Dedifferentiated amniotic fluid mesenchymal stem cell (primary cell): ENCODE data around the gene FBXO48.
"Not testable (repeated sequence)": the region's sequence is repeated elsewhere in the genome, so short reads cannot be mapped to it uniquely, and the experiment has no call there.

Experiments
- DNase-seq: peaks from one replicate; pipeline ENCODE4 v3.0.0-alpha.2; 2016; ENCODE audit errors: extremely low spot score

Gene FBXO48

DNA sequence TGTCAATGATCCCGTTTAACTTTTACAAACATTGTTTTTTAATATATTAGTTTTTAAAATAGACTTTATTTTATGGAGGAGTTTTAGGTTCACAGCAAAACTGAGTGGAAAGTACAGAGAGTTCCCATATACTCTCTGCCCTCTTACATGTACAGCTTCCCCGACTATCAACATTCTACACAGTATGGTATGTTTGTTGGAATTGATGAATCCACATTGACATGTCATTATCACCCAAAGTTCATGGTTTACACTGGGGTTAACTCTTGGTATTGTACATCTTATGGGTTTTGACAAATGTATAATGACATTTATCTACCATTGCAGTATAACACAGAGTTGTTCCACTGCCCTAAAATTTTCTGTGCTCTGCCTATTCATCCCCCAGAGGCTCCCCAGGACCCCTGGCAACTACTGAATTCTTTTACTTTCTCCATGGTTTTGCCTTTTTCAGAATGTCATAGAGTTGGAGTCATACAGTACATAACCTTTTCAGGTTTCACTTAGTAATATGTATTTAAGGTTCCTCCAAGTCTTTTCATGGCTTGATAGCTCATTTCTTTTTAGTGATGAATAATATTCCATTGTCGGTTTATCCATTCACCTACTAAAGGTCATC, 5.8 kb upstream of the FBXO48 start:
- no peak for DNase-seq

- no peak for DNase-seq
These were observed 4.3 kb upstream of the FBXO48 start for GRCh38 chr2:68471385-68471784.

GRCh38 chr2:68469935-68470334, 2.8 kb upstream of the FBXO48 start:
- no peak for DNase-seq

- no peak for DNase-seq
These were observed 1.7 kb upstream of the FBXO48 start for GRCh38 chr2:68468801-68469200.

DNA sequence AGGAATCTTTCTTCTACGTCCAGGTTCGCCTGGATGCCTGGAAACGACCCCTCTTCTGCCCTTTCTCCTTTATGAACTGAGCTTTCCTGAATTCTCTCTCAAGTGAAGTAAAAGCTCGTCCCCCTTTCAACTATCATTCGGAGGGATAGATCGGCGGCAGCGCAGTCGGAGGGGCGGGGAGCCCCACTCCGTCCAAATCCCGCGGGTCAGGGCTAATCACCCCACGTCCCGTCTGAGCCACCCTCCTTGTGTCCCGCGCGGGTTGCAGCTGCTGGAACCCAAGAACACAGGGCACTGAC, 367 bp downstream of the FBXO48 start:
- DNase-seq = no peak

- peak; percentile 25 for DNase-seq
These were observed 725 bp downstream of the FBXO48 start for GRCh38 chr2:68466361-68466777.

DNA sequence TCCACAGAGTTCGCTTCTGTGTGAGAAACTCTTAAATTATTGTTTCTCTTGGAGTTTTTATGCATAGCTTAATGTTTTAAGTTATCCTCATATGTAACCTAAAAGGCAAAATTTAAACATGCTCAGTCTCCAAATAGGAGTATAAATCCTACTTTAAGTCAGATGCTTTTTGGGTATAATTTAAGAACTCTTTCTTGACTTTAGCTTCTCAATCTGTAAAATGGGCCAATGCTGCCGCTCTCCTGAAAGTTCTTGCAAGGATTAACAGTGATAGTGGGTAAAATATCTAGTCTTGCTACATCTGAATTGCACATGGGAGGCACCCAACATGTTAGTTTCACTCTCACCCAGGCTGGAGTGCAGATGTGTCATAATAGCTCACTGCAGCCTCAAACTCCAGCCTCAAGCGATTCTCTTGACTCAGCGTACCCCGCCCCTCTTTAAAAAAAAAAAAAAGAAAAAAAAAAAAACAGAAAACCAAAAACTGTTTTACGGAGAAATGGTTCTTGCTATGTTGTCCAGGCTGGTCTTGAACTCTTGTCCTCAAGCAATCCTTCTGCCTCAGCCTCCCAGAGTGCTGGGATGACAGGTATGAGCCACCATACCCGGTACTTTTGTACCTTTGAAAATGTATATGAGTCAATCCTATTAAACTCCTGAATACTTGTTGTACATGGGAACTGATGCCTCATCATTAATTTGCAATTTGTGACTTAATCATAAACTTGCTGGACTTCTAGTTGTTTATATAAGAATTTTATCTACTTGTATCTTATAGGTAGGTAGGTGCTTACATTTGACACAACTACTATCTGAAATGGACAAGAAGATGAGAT, 1.8 kb downstream of the FBXO48 start:
- DNase-seq = no peak

DNA sequence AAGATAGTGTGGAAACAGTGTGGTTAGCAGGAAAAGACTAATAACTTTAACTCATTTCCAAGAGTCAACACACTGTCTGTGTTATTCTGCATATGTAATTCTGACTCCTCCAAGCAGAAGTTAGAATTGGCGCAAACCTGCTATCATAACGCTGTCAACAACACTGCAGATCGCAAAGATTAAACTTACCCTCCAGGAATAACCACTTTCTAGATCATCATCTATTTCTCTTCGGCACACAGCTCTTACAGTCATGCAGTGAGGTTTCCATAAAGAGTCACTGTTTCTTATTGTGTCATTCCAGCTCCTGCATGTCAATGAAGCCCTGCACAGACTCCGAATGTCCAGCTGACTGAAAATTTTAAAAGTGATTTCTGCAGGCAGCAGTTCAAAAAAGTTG, 2.4 kb downstream of the FBXO48 start:
- no peak for DNase-seq

DNA sequence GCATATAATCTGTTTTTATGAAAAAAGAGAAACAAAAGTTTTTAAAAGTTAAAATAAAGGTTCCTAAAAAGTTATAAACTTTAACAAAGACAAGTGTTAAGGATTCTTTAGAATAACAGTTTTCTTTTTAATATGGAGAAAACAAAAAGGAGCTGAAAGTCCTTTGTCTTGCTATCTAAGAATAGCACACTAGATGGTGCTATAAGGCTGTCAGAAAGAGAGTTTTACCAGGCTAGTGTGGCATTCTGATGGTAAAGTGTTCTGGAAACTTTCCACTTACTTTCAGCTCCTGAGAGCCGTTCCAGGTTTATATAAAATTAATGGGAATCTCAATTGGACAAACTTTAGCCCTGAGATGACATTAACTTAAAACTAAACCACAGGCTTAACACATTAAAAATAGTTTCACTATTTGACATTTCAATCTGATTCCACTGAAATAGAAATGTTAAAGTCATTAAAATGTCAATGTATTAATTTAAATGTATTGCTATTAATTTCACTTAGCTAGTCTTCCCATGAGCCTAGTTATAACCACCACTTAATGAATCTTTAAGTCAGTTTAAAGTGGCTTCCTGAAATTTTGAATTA, 3.7 kb downstream of the FBXO48 start:
- DNase-seq = peak; percentile 77

GRCh38 chr2:68458981-68459380, 8.1 kb downstream of the FBXO48 start:
- no peak for DNase-seq

DNA sequence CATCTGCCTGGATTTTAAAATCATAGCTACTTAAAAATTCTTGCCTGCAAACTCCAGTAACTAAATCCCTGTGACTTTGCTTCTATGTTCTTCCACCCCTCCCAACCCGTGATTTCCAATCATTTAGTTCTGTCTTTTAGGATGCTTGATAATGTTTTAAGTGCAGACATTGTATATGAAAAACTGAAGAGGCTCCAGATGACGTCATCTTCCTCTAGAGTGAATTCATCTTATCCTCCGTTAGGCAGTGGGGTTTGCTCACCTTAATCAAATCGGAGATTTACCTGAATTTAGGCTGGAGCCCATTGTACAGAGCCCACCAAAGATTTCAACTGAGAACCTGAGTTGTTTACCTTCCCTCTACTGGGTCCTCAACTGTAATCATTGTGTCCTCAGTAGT, 10.9 kb downstream of the FBXO48 start:
- DNase-seq = no peak

- no peak for DNase-seq
These were observed 12.4 kb downstream of the FBXO48 start for GRCh38 chr2:68454719-68455118.

DNA sequence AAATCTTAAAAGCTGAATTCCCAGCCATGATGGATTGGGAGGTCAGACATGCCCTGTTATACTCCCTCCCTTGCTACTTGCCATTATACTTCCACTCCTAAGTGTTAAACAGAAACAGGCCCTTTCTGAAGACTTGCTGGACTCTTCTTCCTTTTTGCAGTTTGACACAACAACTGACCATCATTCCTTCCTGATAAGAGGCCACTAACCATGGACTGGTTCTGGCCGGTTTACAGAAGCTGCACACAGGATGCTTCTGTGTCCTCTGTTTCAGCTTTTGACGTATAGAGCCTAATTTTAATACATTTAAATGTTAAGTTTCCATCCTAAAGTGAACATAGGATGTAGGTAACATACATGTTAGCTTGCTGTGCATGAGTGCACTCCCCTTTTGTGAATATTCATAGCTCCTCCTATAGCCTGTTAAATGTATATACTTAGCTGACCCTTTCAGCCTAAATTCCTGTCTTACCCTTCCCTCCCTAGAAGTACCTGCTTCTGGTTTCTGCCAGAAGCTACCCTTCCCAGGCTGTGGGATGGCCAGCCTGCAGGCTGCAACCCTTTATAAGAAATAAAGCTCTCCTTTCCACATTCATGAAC, 13.2 kb downstream of the FBXO48 start:
- no peak for DNase-seq

DNA sequence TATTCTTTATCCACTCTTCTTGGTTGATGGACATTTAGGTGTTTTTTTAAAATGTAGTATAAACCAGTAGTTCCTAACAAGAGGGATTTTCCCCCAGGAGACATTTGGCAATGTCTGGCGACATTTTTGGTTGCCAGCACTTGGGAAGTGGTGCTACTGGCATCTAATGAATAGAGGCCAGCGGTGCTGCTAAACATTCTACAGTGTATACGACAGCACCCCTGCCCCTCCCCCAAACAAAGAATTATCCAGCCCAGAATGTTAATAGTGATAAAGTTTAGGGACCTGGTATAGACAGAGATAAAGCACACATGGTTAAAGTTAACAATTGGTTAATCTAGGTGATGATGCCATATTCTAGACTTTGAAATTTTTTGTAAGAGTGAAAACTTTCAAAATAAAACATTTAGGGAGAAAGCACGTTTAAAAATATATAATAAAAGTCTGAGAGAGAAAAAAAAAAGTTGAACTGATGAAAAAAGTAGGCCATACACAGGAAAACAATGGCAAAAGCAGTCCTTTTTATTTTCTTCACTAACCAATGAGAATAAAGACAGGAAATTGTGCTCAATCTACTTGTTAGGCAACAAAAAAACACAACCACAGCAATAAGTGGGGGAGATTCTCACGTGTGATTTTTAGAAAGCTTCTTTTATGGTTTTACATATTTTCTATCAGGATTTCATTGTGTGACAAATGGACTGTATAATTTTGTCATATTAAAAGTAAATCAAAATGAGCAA, 14.8 kb downstream of the FBXO48 start:
- DNase-seq = no peak

GRCh38 chr2:68448671-68449653, 18.1 kb downstream of the FBXO48 start:
- DNase-seq = no peak

DNA sequence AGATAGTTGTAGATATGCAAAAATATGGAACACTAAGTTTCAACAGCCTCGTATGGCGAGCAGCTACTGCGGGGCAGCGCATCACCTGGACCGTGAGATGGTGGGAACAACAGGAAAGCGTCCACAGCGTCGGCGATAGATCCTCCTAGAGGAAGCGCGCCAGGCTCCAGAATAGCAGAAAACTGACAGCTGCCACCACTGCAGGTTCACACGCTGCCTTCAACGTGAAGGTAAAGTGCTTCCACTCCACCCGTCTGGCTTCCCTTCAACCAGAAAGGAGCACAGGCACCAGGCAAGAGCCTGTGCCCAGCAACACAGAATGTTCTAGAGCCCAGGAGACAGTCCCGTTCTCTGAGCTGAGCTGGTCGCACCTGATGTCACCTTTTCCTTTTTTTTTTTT, 20.0 kb downstream of the FBXO48 start:
- DNase-seq = no peak

DNA sequence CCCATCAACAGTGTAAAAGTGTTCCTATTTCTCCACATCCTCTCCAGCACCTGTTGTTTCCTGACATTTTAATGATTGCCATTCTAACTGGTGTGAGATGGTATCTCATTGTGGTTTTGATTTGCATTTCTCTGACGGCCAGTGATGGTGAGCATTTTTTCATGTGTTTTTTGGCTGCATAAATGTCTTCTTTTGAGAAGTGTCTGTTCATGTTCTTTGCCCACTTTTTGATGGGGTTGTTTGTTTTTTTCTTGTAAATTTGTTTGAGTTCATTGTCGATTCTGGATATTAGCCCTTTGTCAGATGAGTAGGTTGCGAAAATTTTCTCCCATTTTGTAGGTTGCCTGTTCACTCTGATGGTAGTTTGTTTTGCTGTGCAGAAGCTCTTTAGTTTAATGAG, 20.7 kb downstream of the FBXO48 start:
- not testable (repeated sequence) for DNase-seq

DNA sequence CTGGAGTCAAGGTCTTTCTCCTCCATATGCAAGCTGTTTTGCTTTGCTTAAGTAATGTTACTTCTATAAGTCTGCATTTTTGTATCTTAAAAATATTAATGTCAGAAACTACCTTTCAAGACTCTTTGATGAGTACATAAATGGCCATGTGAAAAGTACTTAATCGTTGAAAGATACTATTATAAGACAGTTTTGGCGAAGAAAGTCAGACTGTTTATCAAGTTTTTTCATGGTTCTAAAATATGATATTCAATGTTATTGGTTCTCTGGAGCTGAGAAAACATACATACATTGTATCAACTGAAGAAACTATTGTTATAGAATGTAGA, 25.1 kb downstream of the FBXO48 start:
- DNase-seq = no peak

- DNase-seq = peak; percentile 91
These were observed 25.7 kb downstream of the FBXO48 start for GRCh38 chr2:68441179-68441993.
